A549 (cell line): ENCODE data around the gene OPN1SW. TPM values are rescaled to one million over a fixed set of nuclear protein-coding genes. Genes with fewer than 3 reads are reported as not detected.

Source experiments
- ATAC-seq, 2 experiments: fragments of 200-7000 bp in 1 of 2; fragments of >200 bp in 1 of 2; cut with Nextera tagmentation in 1 of 2; cut with Tn5 transposase in 1 of 2; 3 replicates each; pipeline versions ENCODE4 v1.8.0 to v1.9.1; 2018 to 2020; ENCODE audit warnings: mild to moderate bottlenecking in 1 of 2, moderate library complexity in 1 of 2
- CTCF ChIA-PET: fragments of 300-600 bp; sonication (Branson Sonifier 250); formaldehyde crosslinking; extraction: SDS; loops from one replicate; lab custom pipeline; 2021; ENCODE audit warnings: antibody characterized with exemption, inconsistent platforms; lab: Yijun Ruan, JAX
- POLR2A ChIA-PET: fragments of 350-600 bp; formaldehyde crosslinking; extraction: SDS; loops from one replicate; lab custom pipeline; 2021; ENCODE audit warnings: antibody characterized with exemption, inconsistent platforms; lab: Yijun Ruan, JAX
- DNase-seq, 2 experiments: peaks; one replicate each; pipeline versions ENCODE4 v3.0.0 to v3.0.0-alpha.2; 2011 to 2016; ENCODE audit warnings: low read depth in 1 of 2, low spot score in 1 of 2
- FAIRE-seq: peaks from 2 replicates; lab custom pipeline; 2011; peaks lifted over from hg19 to GRCh38; lab: Jason Lieb, UNC
- H3K27ac ChIP-seq, 2 experiments: fragments of >200 bp; sonication (Bioruptor Twin); formaldehyde crosslinking; 3 replicates each; pipeline ENCODE4 v1.5.1; 2016 to 2017
- H3K4me1 ChIP-seq: fragments of >200 bp; sonication (Bioruptor Twin); formaldehyde crosslinking; 3 replicates; pipeline ENCODE4 v1.6.1; 2016
- H3K4me2 ChIP-seq: fragments of >200 bp; sonication (Bioruptor Twin); formaldehyde crosslinking; 3 replicates; pipeline ENCODE4 v1.6.1; 2016
- H3K4me3 ChIP-seq: fragments of >200 bp; sonication (Bioruptor Twin); formaldehyde crosslinking; 3 replicates; pipeline ENCODE4 v1.5.1; 2016
- H3K9me3 ChIP-seq: fragments of >200 bp; sonication (Bioruptor Twin); formaldehyde crosslinking; 3 replicates; pipeline ENCODE4 v1.6.1; 2016
- CHD2 ChIP-seq: fragments of 150-350 bp; IDR thresholded peaks from 2 replicates; pipeline ENCODE4 v1.6.1; 2014; ENCODE audit warnings: low read length; ENCODE audit not compliant: partially characterized antibody
- ESRRA ChIP-seq: fragments of 150-350 bp; IDR thresholded peaks from 2 replicates; pipeline ENCODE4 v1.6.1; 2014; ENCODE audit warnings: mild to moderate bottlenecking, low read length, borderline replicate concordance
- GATA3 ChIP-seq: IDR thresholded peaks from 2 replicates; pipeline ENCODE4 v1.6.1; 2012; ENCODE audit warnings: borderline replicate concordance
- HDAC2 ChIP-seq: fragments of 200-600 bp; sonication (generic); IDR thresholded peaks from 2 replicates; pipeline ENCODE4 v1.6.1; 2016
- HOXB13 ChIP-seq: fragments of 250-450 bp; sonication (Bioruptor Pico); IDR thresholded peaks from 2 replicates; pipeline ENCODE4 v1.5.0; 2020; ENCODE audit warnings: low read depth, mild to moderate bottlenecking, moderate library complexity
- HOXB5 ChIP-seq: fragments of 250-450 bp; sonication (Bioruptor Pico); IDR thresholded peaks from 2 replicates; pipeline ENCODE4 v1.5.0; 2020; ENCODE audit warnings: mild to moderate bottlenecking, moderate library complexity
- KDM5A ChIP-seq: fragments of 200-600 bp; sonication (generic); IDR thresholded peaks from 2 replicates; pipeline ENCODE4 v1.6.1; 2016; ENCODE audit warnings: antibody characterized with exemption, mild to moderate bottlenecking
- MAFK ChIP-seq: fragments of 450-650 bp; IDR thresholded peaks from 2 replicates; pipeline ENCODE4 v1.6.1; 2014; ENCODE audit not compliant: partially characterized antibody
- MAZ ChIP-seq: fragments of 150-350 bp; IDR thresholded peaks from 2 replicates; pipeline ENCODE4 v1.6.1; 2014; ENCODE audit warnings: antibody characterized with exemption, low read depth, low read length, borderline replicate concordance
- NPAS2 ChIP-seq: fragments of 250-450 bp; sonication (Bioruptor Pico); IDR thresholded peaks from 2 replicates; pipeline ENCODE4 v1.8.0; 2022; ENCODE audit warnings: mild to moderate bottlenecking, moderate library complexity, borderline replicate concordance
- NR3C1 ChIP-seq: fragments of >200 bp; sonication (Bioruptor Twin); formaldehyde crosslinking; IDR thresholded peaks from 3 replicates; pipeline ENCODE4 v1.6.1; 2017
- PHF8 ChIP-seq: fragments of 200-600 bp; sonication (generic); IDR thresholded peaks from 2 replicates; pipeline ENCODE4 v1.6.1; 2016; ENCODE audit warnings: low read depth, mild to moderate bottlenecking, antibody characterized with exemption, moderate library complexity, borderline replicate concordance
- POLR2A ChIP-seq: IDR thresholded peaks from 2 replicates; pipeline ENCODE4 v1.6.1; 2012; ENCODE audit warnings: mild to moderate bottlenecking, low read length
- RNF2 ChIP-seq: fragments of 200-600 bp; sonication (generic); IDR thresholded peaks from 2 replicates; pipeline ENCODE4 v1.6.1; 2016; ENCODE audit warnings: low read depth, mild to moderate bottlenecking, antibody characterized with exemption, moderate library complexity, borderline replicate concordance
- ZFP36 ChIP-seq: fragments of 450-650 bp; IDR thresholded peaks from 2 replicates; pipeline ENCODE4 v1.6.1; 2014; ENCODE audit warnings: borderline replicate concordance; ENCODE audit not compliant: partially characterized antibody
- ZSCAN20 ChIP-seq: fragments of 250-450 bp; sonication (Bioruptor Pico); IDR thresholded peaks from 2 replicates; pipeline ENCODE4 v1.8.0; 2022; ENCODE audit warnings: mild to moderate bottlenecking, moderate library complexity
- WGBS: methylation state at CpG from one replicate; pipeline ENCODE4 v1.1.6; 2017; ENCODE audit errors: missing lambda C conversion rate; 5-methylcytosine and 5-hydroxymethylcytosine counted together
- polyA plus RNA-seq, 4 experiments: library from polyadenylated mRNA; depleted of rRNA in 3 of 4; stranded (reverse); fragments of >200 nt; fragmentation: RNase III in 1 of 4; extraction: RNeasy Plus Mini Kit Qiagen cat#74134 plus additional on column Dnase treatment in 1 of 4; gene quantifications; 2 replicates in 3 of 4; 3 replicates in 1 of 4; pipeline ENCODE4 v1.2.3, GENCODE V29; 2011 to 2017
- TF ChIP-seq, protein P1 (sequence below): fragments of >200 bp; sonication (Bioruptor Twin); formaldehyde crosslinking; IDR thresholded peaks from 2 replicates; pipeline ENCODE4 v1.6.1; 2016
- TF ChIP-seq, protein P2 (sequence below): fragments of 150-350 bp; IDR thresholded peaks from 2 replicates; pipeline ENCODE4 v1.6.1; 2014; ENCODE audit warnings: low read depth, mild to moderate bottlenecking, low read length
- TF ChIP-seq, protein P3 (sequence below): fragments of 200-600 bp; sonication (generic); IDR thresholded peaks from 2 replicates; pipeline ENCODE4 v1.6.1; 2016; ENCODE audit warnings: antibody characterized with exemption, mild to moderate bottlenecking, moderate library complexity
- TF ChIP-seq, protein P4 (sequence below): IDR thresholded peaks from 2 replicates; pipeline ENCODE4 v1.6.1; 2012
- TF ChIP-seq, protein P5 (sequence below): fragments of >200 bp; sonication (Bioruptor Twin); formaldehyde crosslinking; IDR thresholded peaks from 3 replicates; pipeline ENCODE4 v1.6.1; 2016

OPN1SW gene
- polyA plus RNA-seq, 2 of the 4 experiments (the other 2 are of a cell fraction): not detected

DNA sequence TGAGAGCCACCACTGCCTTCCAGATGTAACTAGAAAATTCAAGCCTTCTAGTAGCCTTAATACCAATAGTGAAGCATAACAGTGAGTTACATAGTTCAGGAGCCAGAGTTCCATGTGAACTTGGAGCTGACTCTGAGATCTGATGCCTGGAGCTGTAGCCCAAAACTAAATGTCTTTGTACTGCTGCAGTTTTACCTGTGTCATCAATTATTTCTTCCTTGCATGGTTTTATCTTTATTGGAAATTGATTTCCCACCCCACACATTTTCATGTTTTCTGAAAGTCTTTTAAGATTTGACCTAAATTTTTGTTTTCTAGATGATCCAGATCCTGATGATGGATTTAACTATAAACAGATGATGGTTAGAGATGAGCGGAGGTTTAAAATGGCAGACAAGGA is 17.0 kb downstream of the OPN1SW start:
- no peaks in the 10 kb centered on the region for H3K4me1 ChIP-seq
- no peak overlapping the region for H3K27ac ChIP-seq
- WGBS: 94% methylated on average over 1 of the region's 1 CpG
- no peak overlapping the region for H3K4me2 ChIP-seq
- no peaks in the 10 kb centered on the region for H3K9me3 ChIP-seq
- TF ChIP-seq, protein P1, sequence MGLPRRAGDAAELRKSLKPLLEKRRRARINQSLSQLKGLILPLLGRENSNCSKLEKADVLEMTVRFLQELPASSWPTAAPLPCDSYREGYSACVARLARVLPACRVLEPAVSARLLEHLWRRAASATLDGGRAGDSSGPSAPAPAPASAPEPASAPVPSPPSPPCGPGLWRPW: no peak
- TF ChIP-seq MAFK: peak; percentile 68
- ATAC-seq (no peak), FAIRE-seq (no peak), DNase-seq (no peak)
- H3K4me3 ChIP-seq: no peak overlapping the region
- POLR2A ChIA-PET: no interaction called here
- CTCF ChIA-PET: interaction anchor here (0.9 to 1.8 kb wide), 6 partner anchors 11 to 333 kb away, joined by 3 to 5 read pairs (median 3); no protein-coding TSS in a partner anchor

DNA sequence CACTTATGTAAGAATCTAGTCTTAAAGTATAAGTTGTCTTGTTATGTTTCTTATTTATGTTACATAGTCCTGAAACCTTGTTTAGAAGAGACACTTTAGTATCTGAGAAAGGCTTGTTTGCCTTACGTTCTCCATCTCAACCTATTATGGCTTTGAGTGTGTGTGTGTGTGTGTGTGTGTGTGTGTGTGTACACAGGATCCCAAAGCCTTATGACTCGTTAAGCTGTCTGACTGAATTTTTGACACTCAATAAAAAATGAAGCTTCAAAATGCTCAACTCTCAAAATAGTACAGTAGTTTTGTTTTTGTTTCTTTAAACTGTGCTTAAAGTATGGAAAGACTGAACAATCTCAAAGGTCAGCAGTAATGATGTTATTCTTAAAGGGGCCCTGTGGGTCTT is 18.4 kb downstream of the OPN1SW start:
- ChIA-PET CTCF (interaction anchor here (0.6 to 0.8 kb wide), 2 partner anchors 21 to 113 kb away, joined by 3 to 5 read pairs; no protein-coding TSS in a partner anchor), POLR2A (interaction anchor here (0.6 kb wide), 1 partner anchor 65 kb away, joined by 4 read pairs; no protein-coding TSS in a partner anchor)
- H3K4me3 ChIP-seq: no peak overlapping the region
- FAIRE-seq: no peak
- H3K9me3 ChIP-seq: no peaks in the 10 kb centered on the region
- DNase-seq: no peak
- H3K27ac ChIP-seq: no peak overlapping the region
- ATAC-seq: no peak
- 92% methylated on average over 2 of the region's 2 CpGs for WGBS
- H3K4me2 ChIP-seq: no peak overlapping the region
- H3K4me1 ChIP-seq: no peaks in the 10 kb centered on the region
- TF ChIP-seq, protein P2, sequence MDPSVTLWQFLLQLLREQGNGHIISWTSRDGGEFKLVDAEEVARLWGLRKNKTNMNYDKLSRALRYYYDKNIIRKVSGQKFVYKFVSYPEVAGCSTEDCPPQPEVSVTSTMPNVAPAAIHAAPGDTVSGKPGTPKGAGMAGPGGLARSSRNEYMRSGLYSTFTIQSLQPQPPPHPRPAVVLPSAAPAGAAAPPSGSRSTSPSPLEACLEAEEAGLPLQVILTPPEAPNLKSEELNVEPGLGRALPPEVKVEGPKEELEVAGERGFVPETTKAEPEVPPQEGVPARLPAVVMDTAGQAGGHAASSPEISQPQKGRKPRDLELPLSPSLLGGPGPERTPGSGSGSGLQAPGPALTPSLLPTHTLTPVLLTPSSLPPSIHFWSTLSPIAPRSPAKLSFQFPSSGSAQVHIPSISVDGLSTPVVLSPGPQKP: no peak
- TF ChIP-seq RNF2: no peak

DNA sequence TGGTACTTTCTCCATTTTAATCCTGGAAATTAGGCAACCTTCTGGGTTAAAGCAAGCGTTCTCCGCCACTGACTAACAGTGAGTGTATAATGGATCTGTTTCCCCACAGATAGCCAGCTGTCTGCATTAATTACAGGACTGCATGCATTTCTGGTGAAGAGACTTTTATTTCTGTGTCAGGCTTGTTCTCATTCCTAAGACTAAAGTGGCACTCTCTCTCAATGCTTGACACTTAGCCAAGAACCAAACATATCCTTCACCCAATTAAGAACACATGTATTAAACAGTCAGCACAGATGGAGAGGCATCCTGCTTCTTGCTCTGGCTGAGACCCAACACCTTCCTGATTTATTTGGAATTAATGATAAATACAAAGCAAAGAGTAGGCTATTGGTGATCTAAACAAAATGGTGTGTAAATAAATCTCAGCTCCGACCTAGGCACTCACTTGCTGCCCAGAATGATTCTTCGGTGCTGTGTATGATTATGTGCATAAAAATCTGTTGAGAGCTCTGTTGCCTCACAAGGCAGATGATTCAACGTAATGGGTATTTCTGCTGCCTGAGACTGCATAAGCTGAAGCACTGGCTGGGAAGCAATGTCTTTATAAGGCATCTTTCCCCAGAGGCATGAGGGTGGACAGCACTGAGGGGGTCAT is 19.6 kb downstream of the OPN1SW start:
- Histone ChIP-seq H3K27ac (no peak overlapping the region), H3K4me3 (no peak overlapping the region), H3K4me2 (no peak overlapping the region), H3K4me1 (no peaks in the 10 kb centered on the region), H3K9me3 (no peaks in the 10 kb centered on the region)
- TF ChIP-seq ESRRA (no peak), ZFP36 (no peak), ZSCAN20 (CRISPR knock-in tag) (no peak), NR3C1 (no peak), HDAC2 (no peak), RNF2 (no peak), GATA3 (no peak), HOXB13 (CRISPR knock-in tag) (no peak), MAZ (no peak), HOXB5 (no peak), NPAS2 (CRISPR knock-in tag) (no peak), CHD2 (no peak), PHF8 (no peak), KDM5A (no peak), POLR2A (no peak)
- TF ChIP-seq, protein P3, sequence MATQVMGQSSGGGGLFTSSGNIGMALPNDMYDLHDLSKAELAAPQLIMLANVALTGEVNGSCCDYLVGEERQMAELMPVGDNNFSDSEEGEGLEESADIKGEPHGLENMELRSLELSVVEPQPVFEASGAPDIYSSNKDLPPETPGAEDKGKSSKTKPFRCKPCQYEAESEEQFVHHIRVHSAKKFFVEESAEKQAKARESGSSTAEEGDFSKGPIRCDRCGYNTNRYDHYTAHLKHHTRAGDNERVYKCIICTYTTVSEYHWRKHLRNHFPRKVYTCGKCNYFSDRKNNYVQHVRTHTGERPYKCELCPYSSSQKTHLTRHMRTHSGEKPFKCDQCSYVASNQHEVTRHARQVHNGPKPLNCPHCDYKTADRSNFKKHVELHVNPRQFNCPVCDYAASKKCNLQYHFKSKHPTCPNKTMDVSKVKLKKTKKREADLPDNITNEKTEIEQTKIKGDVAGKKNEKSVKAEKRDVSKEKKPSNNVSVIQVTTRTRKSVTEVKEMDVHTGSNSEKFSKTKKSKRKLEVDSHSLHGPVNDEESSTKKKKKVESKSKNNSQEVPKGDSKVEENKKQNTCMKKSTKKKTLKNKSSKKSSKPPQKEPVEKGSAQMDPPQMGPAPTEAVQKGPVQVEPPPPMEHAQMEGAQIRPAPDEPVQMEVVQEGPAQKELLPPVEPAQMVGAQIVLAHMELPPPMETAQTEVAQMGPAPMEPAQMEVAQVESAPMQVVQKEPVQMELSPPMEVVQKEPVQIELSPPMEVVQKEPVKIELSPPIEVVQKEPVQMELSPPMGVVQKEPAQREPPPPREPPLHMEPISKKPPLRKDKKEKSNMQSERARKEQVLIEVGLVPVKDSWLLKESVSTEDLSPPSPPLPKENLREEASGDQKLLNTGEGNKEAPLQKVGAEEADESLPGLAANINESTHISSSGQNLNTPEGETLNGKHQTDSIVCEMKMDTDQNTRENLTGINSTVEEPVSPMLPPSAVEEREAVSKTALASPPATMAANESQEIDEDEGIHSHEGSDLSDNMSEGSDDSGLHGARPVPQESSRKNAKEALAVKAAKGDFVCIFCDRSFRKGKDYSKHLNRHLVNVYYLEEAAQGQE: no peak
- TF ChIP-seq, protein P4, sequence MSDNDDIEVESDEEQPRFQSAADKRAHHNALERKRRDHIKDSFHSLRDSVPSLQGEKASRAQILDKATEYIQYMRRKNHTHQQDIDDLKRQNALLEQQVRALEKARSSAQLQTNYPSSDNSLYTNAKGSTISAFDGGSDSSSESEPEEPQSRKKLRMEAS: no peak
- TF ChIP-seq, protein P5, sequence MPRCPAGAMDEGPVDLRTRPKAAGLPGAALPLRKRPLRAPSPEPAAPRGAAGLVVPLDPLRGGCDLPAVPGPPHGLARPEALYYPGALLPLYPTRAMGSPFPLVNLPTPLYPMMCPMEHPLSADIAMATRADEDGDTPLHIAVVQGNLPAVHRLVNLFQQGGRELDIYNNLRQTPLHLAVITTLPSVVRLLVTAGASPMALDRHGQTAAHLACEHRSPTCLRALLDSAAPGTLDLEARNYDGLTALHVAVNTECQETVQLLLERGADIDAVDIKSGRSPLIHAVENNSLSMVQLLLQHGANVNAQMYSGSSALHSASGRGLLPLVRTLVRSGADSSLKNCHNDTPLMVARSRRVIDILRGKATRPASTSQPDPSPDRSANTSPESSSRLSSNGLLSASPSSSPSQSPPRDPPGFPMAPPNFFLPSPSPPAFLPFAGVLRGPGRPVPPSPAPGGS: no peak
- peak; percentile 24 to 46; a peak in 2 of 6 replicates for ATAC-seq
- no peak for FAIRE-seq
- ChIA-PET POLR2A (interaction anchor here (0.5 to 1.3 kb wide), 2 partner anchors 13 to 16 kb away, joined by 4 read pairs; no protein-coding TSS in a partner anchor), CTCF (interaction anchor here (0.8 to 1.4 kb wide), 3 partner anchors 9 to 55 kb away, joined by 3 read pairs; no protein-coding TSS in a partner anchor)
- DNase-seq: no peak
- WGBS: 82% methylated on average over 5 of the region's 5 CpGs
